ENCODE measurements around the gene TP53RK. TPM values are rescaled to one million over a fixed set of nuclear protein-coding genes. Genes with fewer than 3 reads are reported as not detected.

Gene TP53RK
- total and polyA plus RNA-seq, 2 of the 13 experiments (the other 11 are each of a cell fraction or from before 2014, with no cell fraction given): 12.9 to 25.5 TPM

DNA sequence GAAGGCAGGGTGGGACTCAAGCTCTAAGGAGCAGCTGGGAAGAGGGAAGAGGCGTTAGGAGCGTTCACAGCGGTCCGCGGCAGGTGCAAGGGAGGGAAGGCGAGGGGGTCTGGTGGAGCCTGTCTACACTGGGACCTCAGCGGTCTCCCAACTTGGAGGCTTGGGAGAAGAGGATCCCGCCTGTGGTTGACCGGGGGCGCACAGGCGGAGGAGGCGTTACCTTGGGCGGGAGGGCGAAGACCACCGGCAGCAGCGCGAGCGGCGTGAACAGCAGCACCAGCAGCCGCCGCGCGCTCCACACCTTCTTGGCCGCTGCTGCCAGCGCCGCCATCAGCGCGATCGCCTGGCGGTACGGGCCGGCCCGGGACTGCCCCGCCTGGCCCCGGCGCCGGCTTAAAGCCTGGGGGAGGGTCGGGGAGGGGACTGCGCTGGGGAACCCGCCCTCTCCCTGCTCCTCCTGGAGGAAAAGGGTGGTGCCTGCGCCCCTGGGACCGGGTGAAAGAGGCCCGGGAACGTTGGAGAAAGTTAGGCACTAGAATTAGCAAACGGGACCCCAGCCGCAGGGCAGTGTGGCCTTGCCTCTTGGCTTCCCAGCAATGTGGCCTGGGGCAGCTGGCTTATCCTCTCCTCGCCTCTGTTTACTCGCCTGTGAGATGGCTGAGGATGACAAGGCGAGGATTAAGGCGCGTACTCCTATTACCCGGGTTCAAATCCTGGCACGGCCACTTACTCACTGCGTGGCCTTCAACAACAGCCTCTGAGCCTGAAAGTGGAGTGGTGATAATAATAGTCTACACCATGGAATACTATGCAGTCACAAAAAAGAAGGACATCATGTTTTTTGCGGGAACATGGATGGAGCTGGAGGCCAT, 37.9 kb downstream of the TP53RK start, which contains the start of gene SLC13A3 (continued):
- TF ChIP-seq, protein P1, sequence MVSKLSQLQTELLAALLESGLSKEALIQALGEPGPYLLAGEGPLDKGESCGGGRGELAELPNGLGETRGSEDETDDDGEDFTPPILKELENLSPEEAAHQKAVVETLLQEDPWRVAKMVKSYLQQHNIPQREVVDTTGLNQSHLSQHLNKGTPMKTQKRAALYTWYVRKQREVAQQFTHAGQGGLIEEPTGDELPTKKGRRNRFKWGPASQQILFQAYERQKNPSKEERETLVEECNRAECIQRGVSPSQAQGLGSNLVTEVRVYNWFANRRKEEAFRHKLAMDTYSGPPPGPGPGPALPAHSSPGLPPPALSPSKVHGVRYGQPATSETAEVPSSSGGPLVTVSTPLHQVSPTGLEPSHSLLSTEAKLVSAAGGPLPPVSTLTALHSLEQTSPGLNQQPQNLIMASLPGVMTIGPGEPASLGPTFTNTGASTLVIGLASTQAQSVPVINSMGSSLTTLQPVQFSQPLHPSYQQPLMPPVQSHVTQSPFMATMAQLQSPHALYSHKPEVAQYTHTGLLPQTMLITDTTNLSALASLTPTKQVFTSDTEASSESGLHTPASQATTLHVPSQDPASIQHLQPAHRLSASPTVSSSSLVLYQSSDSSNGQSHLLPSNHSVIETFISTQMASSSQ (IDR thresholded peaks at IDR 0.05; ENCODE audit: low read depth): no peak
- TF ChIP-seq, protein P1 (CRISPR knock-in tag; IDR thresholded peaks at IDR 0.05; ENCODE audit: borderline replicate concordance): peak; percentile 70
- TF ChIP-seq ZNF713 (CRISPR knock-in tag; IDR thresholded peaks at IDR 0.05) (no peak; the same call in 1 of the 2 replicates), ZNF772 (CRISPR knock-in tag; IDR thresholded peaks at IDR 0.05) (peak; percentile 10; the same call in 1 of the 2 replicates), SPEN (CRISPR knock-in tag; IDR thresholded peaks at IDR 0.05; ENCODE audit: low read depth) (peak; percentile 78), GTF3A (CRISPR knock-in tag; conservative IDR thresholded peaks at IDR 0.05) (no peak), ZNF850 (CRISPR knock-in tag; conservative IDR thresholded peaks at IDR 0.05) (no peak), POLR2AphosphoS5 (IDR thresholded peaks at IDR 0.05; ENCODE audit: low read depth, low read length) (peak; percentile 87), KLF13 (CRISPR knock-in tag; IDR thresholded peaks at IDR 0.05) (peak; percentile 88; the same call in 1 of the 2 replicates), ELF4 (CRISPR knock-in tag; IDR thresholded peaks at IDR 0.05; ENCODE audit: borderline replicate concordance) (peak; percentile 66; the same call in 1 of the 2 replicates), ZNF383 (CRISPR knock-in tag; IDR thresholded peaks at IDR 0.05; ENCODE audit: borderline replicate concordance) (0 out of 2 replicates have a peak, but pooled peaks have one; percentile 58), ZFP82 (CRISPR knock-in tag; IDR thresholded peaks at IDR 0.05; ENCODE audit: borderline replicate concordance) (0 out of 2 replicates have a peak, but pooled peaks have one; percentile 47), SIX1 (CRISPR knock-in tag; IDR thresholded peaks at IDR 0.05; ENCODE audit: borderline replicate concordance) (peak; percentile 30; the same call in 1 of the 2 replicates), RARG (CRISPR knock-in tag; IDR thresholded peaks at IDR 0.05; ENCODE audit: low read depth) (peak; percentile 67; the same call in 1 of the 2 replicates), HOXD1 (CRISPR knock-in tag; IDR thresholded peaks at IDR 0.05) (peak; percentile 75; the same call in 1 of the 2 replicates)
- TF ChIP-seq, protein P2, sequence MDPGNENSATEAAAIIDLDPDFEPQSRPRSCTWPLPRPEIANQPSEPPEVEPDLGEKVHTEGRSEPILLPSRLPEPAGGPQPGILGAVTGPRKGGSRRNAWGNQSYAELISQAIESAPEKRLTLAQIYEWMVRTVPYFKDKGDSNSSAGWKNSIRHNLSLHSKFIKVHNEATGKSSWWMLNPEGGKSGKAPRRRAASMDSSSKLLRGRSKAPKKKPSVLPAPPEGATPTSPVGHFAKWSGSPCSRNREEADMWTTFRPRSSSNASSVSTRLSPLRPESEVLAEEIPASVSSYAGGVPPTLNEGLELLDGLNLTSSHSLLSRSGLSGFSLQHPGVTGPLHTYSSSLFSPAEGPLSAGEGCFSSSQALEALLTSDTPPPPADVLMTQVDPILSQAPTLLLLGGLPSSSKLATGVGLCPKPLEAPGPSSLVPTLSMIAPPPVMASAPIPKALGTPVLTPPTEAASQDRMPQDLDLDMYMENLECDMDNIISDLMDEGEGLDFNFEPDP (CRISPR knock-in tag; conservative IDR thresholded peaks at IDR 0.05): peak; percentile 98; the same call in 1 of the 2 replicates
- TF ChIP-seq, protein P3, sequence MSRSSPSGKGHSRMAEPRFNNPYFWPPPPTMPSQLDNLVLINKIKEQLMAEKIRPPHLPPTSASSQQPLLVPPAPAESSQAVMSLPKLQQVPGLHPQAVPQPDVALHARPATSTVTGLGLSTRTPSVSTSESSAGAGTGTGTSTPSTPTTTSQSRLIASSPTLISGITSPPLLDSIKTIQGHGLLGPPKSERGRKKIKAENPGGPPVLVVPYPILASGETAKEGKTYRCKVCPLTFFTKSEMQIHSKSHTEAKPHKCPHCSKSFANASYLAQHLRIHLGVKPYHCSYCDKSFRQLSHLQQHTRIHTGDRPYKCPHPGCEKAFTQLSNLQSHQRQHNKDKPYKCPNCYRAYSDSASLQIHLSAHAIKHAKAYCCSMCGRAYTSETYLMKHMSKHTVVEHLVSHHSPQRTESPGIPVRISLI (CRISPR knock-in tag; IDR thresholded peaks at IDR 0.05; ENCODE audit: borderline replicate concordance): peak; percentile 9; the same call in 1 of the 2 replicates
- TF ChIP-seq, protein P4, sequence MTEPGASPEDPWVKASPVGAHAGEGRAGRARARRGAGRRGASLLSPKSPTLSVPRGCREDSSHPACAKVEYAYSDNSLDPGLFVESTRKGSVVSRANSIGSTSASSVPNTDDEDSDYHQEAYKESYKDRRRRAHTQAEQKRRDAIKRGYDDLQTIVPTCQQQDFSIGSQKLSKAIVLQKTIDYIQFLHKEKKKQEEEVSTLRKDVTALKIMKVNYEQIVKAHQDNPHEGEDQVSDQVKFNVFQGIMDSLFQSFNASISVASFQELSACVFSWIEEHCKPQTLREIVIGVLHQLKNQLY (CRISPR knock-in tag; IDR thresholded peaks at IDR 0.05): peak; percentile 20; the same call in 1 of the 2 replicates

All from HepG2 (cell line).